ENCODE results near the gene COP1. TPM values are rescaled to one million over a fixed set of nuclear protein-coding genes. Genes with fewer than 3 reads are reported as not detected.

The COP1 gene
- total and polyA plus RNA-seq, 2 of the 8 experiments (the other 6 are each of a cell fraction or from before 2014, with no cell fraction given): 26.2 to 44.9 TPM

- TF ChIP-seq SIX5 (IDR thresholded peaks at IDR 0.05; ENCODE audit: low read depth, low read length) (no peak), ATF3 (IDR thresholded peaks at IDR 0.05; ENCODE audit: insufficient read depth, low read depth, low read length) (no peak), CBX5 (IDR thresholded peaks at IDR 0.05; ENCODE audit: low read depth, low read length) (no peak)
These were observed 286.7 kb downstream of the COP1 start (continued) for GRCh38 chr1:175920381-175920780.
